IMR-90 (cell line): ENCODE results near the gene METTL1. TPM values are rescaled to one million over a fixed set of nuclear protein-coding genes. Genes with fewer than 3 reads are reported as not detected.

ENCODE experiments used
- ATAC-seq: fragments of 200-7000 bp; cut with Tn5 transposase; 2 replicates; pipeline ENCODE4 v1.9.1; 2020; ENCODE audit warnings: low read depth, mild to moderate bottlenecking, moderate library complexity
- BruUV-seq: library from RNA; stranded (reverse); fragments of 400-500 nt; replicated peaks from 2 replicates; lab custom pipeline; 2021; lab: Mats Ljungman, UMichigan
- CTCF ChIA-PET: fragments of 300-600 bp; formaldehyde crosslinking; extraction: SDS; loops from one replicate; lab custom pipeline; 2021; ENCODE audit warnings: antibody characterized with exemption; lab: Yijun Ruan, JAX
- POLR2A ChIA-PET: fragments of 300-600 bp; sonication (Branson Sonifier 250); formaldehyde crosslinking; loops from one replicate; lab custom pipeline; 2022; ENCODE audit warnings: antibody characterized with exemption; ENCODE audit not compliant: unreplicated experiment; lab: Charles Lee
- DNase-seq: peaks from one replicate; pipeline ENCODE4 v3.0.0; 2013
- H2AFZ ChIP-seq: replicated peaks from 2 replicates; pipeline ENCODE3; 2013; ENCODE audit warnings: low read length, mild to moderate bottlenecking; ENCODE audit not compliant: poor library complexity
- H2AK5ac ChIP-seq: 2 replicates; pipeline ENCODE4 v1.6.1; 2013; ENCODE audit warnings: low read depth, low read length, inconsistent platforms
- H2AK9ac ChIP-seq: replicated peaks from 2 replicates; pipeline ENCODE3; 2013; ENCODE audit warnings: mild to moderate bottlenecking, low read depth, low read length, moderate library complexity; ENCODE audit not compliant: poor library complexity
- H2BK120ac ChIP-seq: 2 replicates; pipeline ENCODE4 v1.6.1; 2013; ENCODE audit warnings: low read depth, low read length, inconsistent platforms
- H2BK15ac ChIP-seq: 3 replicates; pipeline ENCODE4 v1.6.1; 2013; ENCODE audit warnings: low read depth, low read length, inconsistent platforms
- H2BK20ac ChIP-seq: 2 replicates; pipeline ENCODE4 v1.6.1; 2013; ENCODE audit warnings: low read depth, mild to moderate bottlenecking, inconsistent platforms, low read length, moderate library complexity
- H2BK5ac ChIP-seq: 2 replicates; pipeline ENCODE4 v1.6.1; 2013; ENCODE audit warnings: mild to moderate bottlenecking, low read depth, low read length, inconsistent platforms; ENCODE audit not compliant: poor library complexity, severe bottlenecking
- H3K14ac ChIP-seq: replicated peaks from 2 replicates; pipeline ENCODE4 v1.6.1; 2013; ENCODE audit warnings: low read depth, low read length, inconsistent platforms
- H3K18ac ChIP-seq: 2 replicates; pipeline ENCODE4 v1.6.1; 2013; ENCODE audit warnings: low read depth, low read length, control low read depth
- H3K23ac ChIP-seq: 2 replicates; pipeline ENCODE4 v1.6.1; 2013; ENCODE audit warnings: low read depth, low read length, inconsistent platforms
- H3K27ac ChIP-seq: 2 replicates; pipeline ENCODE4 v1.5.1; 2013; ENCODE audit warnings: mild to moderate bottlenecking, control low read depth, low read length; ENCODE audit not compliant: insufficient read depth
- H3K27me3 ChIP-seq: 2 replicates; pipeline ENCODE4 v1.6.1; 2013; ENCODE audit warnings: low read length; ENCODE audit not compliant: control insufficient read depth, insufficient read depth
- H3K36me3 ChIP-seq: 2 replicates; pipeline ENCODE4 v1.6.1; 2013; ENCODE audit warnings: low read length, mixed read lengths; ENCODE audit not compliant: control insufficient read depth, insufficient read depth
- H3K4ac ChIP-seq: 2 replicates; pipeline ENCODE4 v1.6.1; 2013; ENCODE audit warnings: low read depth, low read length, inconsistent platforms
- H3K4me1 ChIP-seq: 2 replicates; pipeline ENCODE4 v1.6.1; 2013; ENCODE audit warnings: low read length, mixed read lengths; ENCODE audit not compliant: control insufficient read depth, insufficient read depth
- H3K4me2 ChIP-seq: 2 replicates; pipeline ENCODE4 v1.6.1; 2013; ENCODE audit warnings: low read depth, mild to moderate bottlenecking, control low read depth, low read length, moderate library complexity
- H3K4me3 ChIP-seq: 2 replicates; pipeline ENCODE4 v1.5.1; 2013; ENCODE audit warnings: low read depth, mild to moderate bottlenecking, control low read depth, low read length, moderate library complexity; ENCODE audit not compliant: insufficient read depth
- H3K56ac ChIP-seq: 2 replicates; pipeline ENCODE4 v1.6.1; 2013; ENCODE audit warnings: low read length, inconsistent platforms; ENCODE audit not compliant: insufficient read depth; ENCODE audit errors: extremely low read depth
- H3K79me1 ChIP-seq, 2 experiments: 2 replicates each; pipeline ENCODE4 v1.6.1; 2013; ENCODE audit warnings: low read length in 2 of 2, inconsistent platforms in 1 of 2, low read depth in 1 of 2
- H3K9ac ChIP-seq: 2 replicates; pipeline ENCODE4 v1.6.1; 2013; ENCODE audit warnings: low read depth, low read length, control low read depth
- H3K9me1 ChIP-seq: 2 replicates; pipeline ENCODE4 v1.6.1; 2013; ENCODE audit warnings: low read length, inconsistent platforms; ENCODE audit not compliant: insufficient read depth
- H3K9me3 ChIP-seq: 2 replicates; pipeline ENCODE4 v1.6.1; 2013; ENCODE audit warnings: low read length; ENCODE audit not compliant: control insufficient read depth, insufficient read depth
- H4K20me1 ChIP-seq: 2 replicates; pipeline ENCODE4 v1.6.1; 2013; ENCODE audit warnings: low read length, inconsistent platforms; ENCODE audit not compliant: insufficient read depth
- H4K5ac ChIP-seq: 2 replicates; pipeline ENCODE4 v1.6.1; 2013; ENCODE audit warnings: mild to moderate bottlenecking, low read depth, low read length, control low read depth
- H4K8ac ChIP-seq, 2 experiments: 2 replicates each; pipeline ENCODE4 v1.6.1; 2013; ENCODE audit warnings: low read depth in 2 of 2, low read length in 2 of 2, control low read depth in 1 of 2, inconsistent platforms in 1 of 2
- H4K91ac ChIP-seq: 2 replicates; pipeline ENCODE4 v1.6.1; 2013; ENCODE audit warnings: low read depth, low read length, inconsistent platforms; ENCODE audit not compliant: insufficient read depth
- BHLHE40 ChIP-seq: fragments of 150-350 bp; IDR thresholded peaks from 2 replicates; pipeline ENCODE4 v1.6.1; 2016; ENCODE audit warnings: mild to moderate bottlenecking, low read depth, low read length
- MXI1 ChIP-seq: IDR thresholded peaks from 2 replicates; pipeline ENCODE4 v1.6.1; 2012; ENCODE audit warnings: low read depth, mild to moderate bottlenecking, low read length, moderate library complexity, borderline replicate concordance
- POLR2A ChIP-seq: IDR thresholded peaks from 2 replicates; pipeline ENCODE4 v1.6.1; 2012; ENCODE audit warnings: mild to moderate bottlenecking, low read depth, low read length
- RCOR1 ChIP-seq: IDR thresholded peaks from 2 replicates; pipeline ENCODE4 v1.6.1; 2012; ENCODE audit warnings: mild to moderate bottlenecking, low read length, improper control_type of control experiment; ENCODE audit not compliant: insufficient replicate concordance
- RFX5 ChIP-seq: IDR thresholded peaks from 2 replicates; pipeline ENCODE4 v1.8.0; 2012; ENCODE audit warnings: low read depth, mild to moderate bottlenecking, low read length, moderate library complexity
- WGBS, 2 experiments: methylation state at CpG; one replicate each; pipeline versions ENCODE4 v1.1.5 to v1.1.7; 2013; ENCODE audit warnings: missing lambda C conversion rate in 2 of 2; ENCODE audit not compliant: insufficient read length in 1 of 2; ENCODE audit errors: extremely low coverage in 2 of 2; 5-methylcytosine and 5-hydroxymethylcytosine counted together
- dilution Hi-C: fragments of 300-500 bp; cut with HindIII; formaldehyde crosslinking; loops from one replicate; pipeline ENCODE4 v1.14.3; 2018; ENCODE audit warnings: low sequenced_read_pairs; ENCODE audit not compliant: unreplicated experiment
- in situ Hi-C: fragments of 300-500 bp; cut with MboI; formaldehyde crosslinking; loops from 3 replicates; pipeline ENCODE4 v1.14.3; 2019; ENCODE audit warnings: low sequenced_read_pairs, inconsistent platforms, mixed read lengths
- intact Hi-C: fragments of 100-400 bp; cut with micrococcal nuclease; formaldehyde crosslinking; loops from 2 replicates; pipeline ENCODE4 v1.10.0; 2022
- polyA plus RNA-seq, 3 experiments: library from polyadenylated mRNA; depleted of rRNA; stranded (reverse); fragments of >200 nt; gene quantifications; 2 replicates each; pipeline ENCODE4 v1.2.3, GENCODE V29; 2012; ENCODE audit warnings: low replicate concordance in 1 of 3
- total RNA-seq: library from RNA; depleted of rRNA; stranded (reverse); fragments of >200 nt; gene quantifications from 2 replicates; pipeline ENCODE4 v1.2.3, GENCODE V29; 2012
- TF ChIP-seq, protein P1 (sequence below): fragments of 150-350 bp; IDR thresholded peaks from 2 replicates; pipeline ENCODE4 v1.6.1; 2016; ENCODE audit warnings: low read depth, mild to moderate bottlenecking, low read length, moderate library complexity, borderline replicate concordance
- TF ChIP-seq, protein P2 (sequence below): fragments of 150-350 bp; IDR thresholded peaks from 2 replicates; pipeline ENCODE4 v1.6.1; 2017; ENCODE audit warnings: mild to moderate bottlenecking, antibody characterized with exemption, low read length, low read depth

Gene METTL1
- total and polyA plus RNA-seq, 2 of the 4 experiments (the other 2 are of a cell fraction): 12.4 to 27.5 TPM

DNA sequence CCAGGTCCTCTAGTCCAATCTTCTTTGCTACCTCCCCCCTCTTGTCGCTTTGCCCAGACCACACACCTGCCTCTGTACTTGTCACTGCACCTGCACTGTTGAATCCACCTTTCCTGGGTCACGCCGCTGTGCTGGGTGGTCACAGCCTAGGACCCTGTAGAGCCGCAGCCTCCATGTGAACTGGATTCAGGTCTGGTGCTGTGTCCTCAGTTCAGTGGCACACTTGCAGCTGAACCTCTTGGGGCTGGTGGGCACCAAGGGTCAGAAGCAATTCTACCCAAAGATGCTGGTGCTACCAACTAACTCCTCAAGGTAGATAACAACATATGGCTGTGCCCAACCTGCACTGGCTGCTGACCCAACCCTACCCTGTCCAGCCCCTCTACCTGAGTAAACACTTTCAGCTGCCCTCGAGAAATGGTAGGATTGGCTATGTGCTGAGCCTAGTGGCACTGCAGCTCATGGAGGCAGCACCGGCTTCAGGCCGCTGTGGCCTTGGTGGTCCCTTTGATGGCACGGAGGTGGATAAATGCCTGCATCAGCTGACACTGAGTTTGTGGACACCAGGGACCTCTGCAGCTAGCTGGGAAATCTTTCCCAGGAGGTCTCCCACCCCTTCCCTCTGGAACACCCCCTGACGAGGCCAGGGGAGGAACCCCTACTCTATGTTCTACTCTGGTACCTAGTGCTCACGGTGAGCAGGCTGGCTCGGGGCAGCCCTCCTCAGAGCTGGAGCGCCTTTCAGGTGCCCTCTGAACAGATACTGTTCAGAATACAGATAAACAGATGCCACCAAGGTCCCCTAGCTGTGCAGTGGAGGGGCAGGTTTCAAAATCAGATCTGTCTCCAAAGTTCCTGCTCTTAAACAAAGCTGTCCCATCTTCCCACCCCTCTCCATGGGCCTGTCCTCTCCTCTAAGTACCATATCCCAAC, 47.6 kb downstream of the METTL1 start:
- in situ Hi-C loops (no loop called here), intact Hi-C loops (no loop called here), dilution Hi-C loops (no loop called here)
- no peak overlapping the region for H3K4me2 ChIP-seq
- no peak overlapping the region for H4K8ac ChIP-seq
- H3K4ac ChIP-seq: no peak overlapping the region
- peak overlapping the region; percentile 43 for H2AK9ac ChIP-seq
- H3K4me3 ChIP-seq: no peak overlapping the region
- no peak overlapping the region for H3K23ac ChIP-seq
- peaks cover 22% of the 10 kb centered on the region for H3K36me3 ChIP-seq
- peaks cover 8% of the 10 kb centered on the region; the same call in 1 of the 2 replicates for H3K9me1 ChIP-seq
- 78% methylated on average over 2 of the region's 12 CpGs; no CpG with 5 or more reads in 1 of the 2 experiments for WGBS, 2 experiments
- H4K91ac ChIP-seq: no peak overlapping the region
- 0 out of 2 replicates have a peak, but pooled peaks cover 4% of the 10 kb centered on the region for H3K4me1 ChIP-seq
- DNase-seq (no peak), ATAC-seq (no peak)
- no peak overlapping the region for H2BK20ac ChIP-seq
- no peak overlapping the region for H2AK5ac ChIP-seq
- H4K5ac ChIP-seq: no peak overlapping the region
- H3K56ac ChIP-seq: no peak overlapping the region
- H3K18ac ChIP-seq: no peak overlapping the region
- H3K9ac ChIP-seq: no peak overlapping the region
- BruUV-seq: no TSS peak
- no peak overlapping the region for H3K14ac ChIP-seq
- H2BK15ac ChIP-seq: no peak overlapping the region
- no peak overlapping the region for H2BK5ac ChIP-seq
- H3K79me1 ChIP-seq: peaks cover 0 to 17% of the 10 kb centered on the region in 2 experiments; a peak in 1 of 4 replicates
- no peaks in the 10 kb centered on the region; the same call in 1 of the 2 replicates for H3K27me3 ChIP-seq
- no peak overlapping the region for H2AFZ ChIP-seq
- H4K20me1 ChIP-seq: peaks cover 9% of the 10 kb centered on the region; the same call in 1 of the 2 replicates
- POLR2A ChIA-PET: no interaction called here
- no peaks in the 10 kb centered on the region for H3K9me3 ChIP-seq
- no peak overlapping the region for H2BK120ac ChIP-seq
- TF ChIP-seq RCOR1: no peak
- TF ChIP-seq POLR2A: no peak
- TF ChIP-seq RFX5: no peak
- no peak for TF ChIP-seq BHLHE40
- TF ChIP-seq, protein P1, sequence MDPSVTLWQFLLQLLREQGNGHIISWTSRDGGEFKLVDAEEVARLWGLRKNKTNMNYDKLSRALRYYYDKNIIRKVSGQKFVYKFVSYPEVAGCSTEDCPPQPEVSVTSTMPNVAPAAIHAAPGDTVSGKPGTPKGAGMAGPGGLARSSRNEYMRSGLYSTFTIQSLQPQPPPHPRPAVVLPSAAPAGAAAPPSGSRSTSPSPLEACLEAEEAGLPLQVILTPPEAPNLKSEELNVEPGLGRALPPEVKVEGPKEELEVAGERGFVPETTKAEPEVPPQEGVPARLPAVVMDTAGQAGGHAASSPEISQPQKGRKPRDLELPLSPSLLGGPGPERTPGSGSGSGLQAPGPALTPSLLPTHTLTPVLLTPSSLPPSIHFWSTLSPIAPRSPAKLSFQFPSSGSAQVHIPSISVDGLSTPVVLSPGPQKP: no peak
- no peak for TF ChIP-seq MXI1
- TF ChIP-seq, protein P2, sequence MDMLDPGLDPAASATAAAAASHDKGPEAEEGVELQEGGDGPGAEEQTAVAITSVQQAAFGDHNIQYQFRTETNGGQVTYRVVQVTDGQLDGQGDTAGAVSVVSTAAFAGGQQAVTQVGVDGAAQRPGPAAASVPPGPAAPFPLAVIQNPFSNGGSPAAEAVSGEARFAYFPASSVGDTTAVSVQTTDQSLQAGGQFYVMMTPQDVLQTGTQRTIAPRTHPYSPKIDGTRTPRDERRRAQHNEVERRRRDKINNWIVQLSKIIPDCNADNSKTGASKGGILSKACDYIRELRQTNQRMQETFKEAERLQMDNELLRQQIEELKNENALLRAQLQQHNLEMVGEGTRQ: no peak
- H3K27ac ChIP-seq: no peak overlapping the region
- CTCF ChIA-PET: no interaction called here
